Measurements from ENCODE around the gene MALRD1.

The MALRD1 gene

DNA sequence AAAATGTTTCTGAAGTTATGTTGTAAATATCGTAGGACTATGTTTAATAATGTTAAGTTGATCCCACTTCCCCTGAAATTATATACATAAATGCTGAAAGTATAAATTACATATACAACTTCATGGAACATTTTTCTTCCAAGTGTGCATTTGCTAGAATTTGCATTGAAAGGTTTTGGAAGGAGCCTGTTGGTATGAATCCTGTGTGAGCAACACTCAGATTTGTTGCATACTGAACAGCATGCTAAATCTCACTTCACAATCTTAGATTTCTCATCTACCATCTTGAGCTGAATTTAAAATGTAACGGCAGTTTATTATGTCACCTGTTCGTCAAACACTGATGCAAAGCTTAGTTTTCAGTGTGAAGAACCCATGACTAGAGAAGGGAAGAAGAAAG, 172.6 kb downstream of the MALRD1 start:
- no peak for DNase-seq (ENCODE audit: low read depth in 2 of 2)

DNA sequence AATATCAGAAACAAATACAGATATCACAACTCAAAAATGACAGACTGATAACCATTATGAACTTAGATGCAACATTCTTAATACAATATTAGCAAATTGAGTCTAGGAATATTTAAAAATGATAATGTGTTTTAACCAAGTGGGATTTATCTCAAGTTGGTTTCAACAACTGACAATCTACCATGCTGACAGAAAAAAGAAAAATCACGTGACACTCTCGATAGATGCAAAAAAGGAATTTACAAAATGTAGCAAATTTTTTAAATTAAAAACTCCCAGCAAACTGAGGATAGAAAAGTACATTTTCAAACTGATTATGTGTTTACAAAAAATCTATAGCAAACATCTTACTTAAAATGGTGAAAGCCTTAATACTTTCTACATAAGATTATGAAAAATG, 177.4 kb downstream of the MALRD1 start:
- no peak for DNase-seq (ENCODE audit: low read depth in 2 of 2)

DNA sequence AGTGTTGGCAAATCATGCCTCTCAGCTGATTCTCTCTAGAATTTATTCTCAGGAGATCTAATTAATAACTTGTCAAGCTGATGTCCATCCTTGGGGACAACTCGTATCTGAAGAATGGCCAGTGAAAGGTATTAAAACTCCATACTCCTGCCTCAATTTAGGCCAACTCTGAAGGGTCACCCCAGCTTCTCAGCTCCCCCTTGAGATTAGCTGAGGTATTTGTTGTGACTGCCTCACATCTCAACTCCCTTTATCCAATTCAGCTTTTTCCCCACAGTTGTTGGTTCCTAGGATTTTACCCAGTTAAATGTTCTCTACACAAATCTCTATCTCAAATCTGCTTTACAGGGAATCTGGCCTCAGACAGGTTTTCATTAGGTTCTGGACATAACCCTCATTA, 182.4 kb downstream of the MALRD1 start:
- DNase-seq (ENCODE audit: low read depth in 2 of 2), result no peak

DNA sequence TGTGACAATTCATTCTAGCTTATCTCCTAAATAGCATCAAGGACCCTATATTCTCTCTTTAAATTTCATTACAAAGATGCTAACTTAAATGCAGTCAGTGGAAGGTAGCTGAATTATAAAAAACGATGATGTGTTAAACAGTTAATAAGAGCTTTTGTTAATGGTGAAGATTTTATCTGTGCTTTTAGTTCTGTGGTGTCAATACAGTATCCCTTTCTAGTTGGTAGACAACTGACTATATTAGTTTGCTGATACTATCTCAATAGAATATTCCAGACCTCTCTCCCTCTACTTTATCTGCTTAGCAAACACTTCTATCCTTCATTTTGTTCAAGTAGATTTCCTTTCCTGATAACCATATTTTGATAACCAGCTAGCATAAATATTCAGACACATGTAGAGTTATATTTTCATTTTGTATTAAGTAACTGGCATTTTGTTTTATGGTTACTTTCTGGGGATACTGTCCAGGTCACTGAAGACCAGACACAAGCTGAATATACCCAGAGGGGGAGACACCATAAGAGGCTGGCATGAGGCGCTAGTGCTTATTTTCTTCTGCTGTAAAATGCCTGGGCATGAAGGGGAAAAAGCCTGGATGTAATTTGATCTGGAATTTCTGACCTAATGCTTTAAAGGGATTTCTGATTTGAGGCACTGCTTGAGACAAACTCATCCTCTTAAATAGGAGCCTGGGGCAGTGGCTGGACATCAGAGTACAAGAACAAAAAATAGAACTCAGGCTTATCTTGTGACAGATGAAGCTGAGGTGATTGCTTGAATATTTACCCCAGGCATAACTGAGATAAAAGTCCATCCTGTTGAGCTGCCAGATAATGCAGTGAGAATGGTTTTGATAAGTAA, 197.5 kb downstream of the MALRD1 start:
- DNase-seq (ENCODE audit: low read depth in 2 of 2), result no peak

DNA sequence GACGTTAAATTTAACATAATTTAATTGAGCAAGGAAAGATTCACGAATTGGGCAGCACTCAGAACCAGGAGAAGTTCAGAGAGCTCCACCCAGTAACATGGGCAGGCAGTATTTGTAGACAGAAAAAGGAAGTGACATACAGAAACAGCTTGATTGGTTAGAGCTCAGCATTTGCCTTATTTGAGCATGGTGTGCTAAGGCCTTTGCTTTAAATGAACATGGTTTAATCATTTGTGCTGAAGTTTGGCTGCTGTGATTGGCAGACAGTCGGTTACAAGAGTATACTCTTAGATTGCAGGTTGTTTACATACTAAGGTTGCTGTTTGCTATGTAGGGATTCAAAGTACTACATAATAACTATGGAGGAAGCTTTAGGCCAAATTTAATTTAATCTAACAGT, 199.2 kb downstream of the MALRD1 start:
- DNase-seq (ENCODE audit: low read depth in 2 of 2), result no peak

DNA sequence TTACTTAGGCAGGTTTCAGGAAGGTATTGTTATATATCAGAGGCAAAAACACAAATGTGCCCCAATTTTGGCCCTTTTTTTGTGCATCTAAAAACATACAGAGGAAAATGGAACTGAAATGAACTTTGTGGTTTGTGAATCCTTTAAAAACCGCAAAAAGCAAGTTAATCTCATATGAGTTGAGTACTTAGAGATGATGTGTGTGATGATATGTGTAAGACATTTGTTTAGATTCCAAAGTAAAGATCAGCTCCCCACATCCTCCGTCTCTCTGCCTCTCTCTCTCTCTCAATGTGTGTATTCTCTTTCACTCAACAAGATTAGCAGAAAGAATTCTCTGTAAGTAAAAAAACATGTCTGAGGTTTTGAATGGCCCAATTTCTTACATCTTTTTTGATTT, 201.9 kb downstream of the MALRD1 start:
- no peak for DNase-seq (ENCODE audit: low read depth in 2 of 2)

DNA sequence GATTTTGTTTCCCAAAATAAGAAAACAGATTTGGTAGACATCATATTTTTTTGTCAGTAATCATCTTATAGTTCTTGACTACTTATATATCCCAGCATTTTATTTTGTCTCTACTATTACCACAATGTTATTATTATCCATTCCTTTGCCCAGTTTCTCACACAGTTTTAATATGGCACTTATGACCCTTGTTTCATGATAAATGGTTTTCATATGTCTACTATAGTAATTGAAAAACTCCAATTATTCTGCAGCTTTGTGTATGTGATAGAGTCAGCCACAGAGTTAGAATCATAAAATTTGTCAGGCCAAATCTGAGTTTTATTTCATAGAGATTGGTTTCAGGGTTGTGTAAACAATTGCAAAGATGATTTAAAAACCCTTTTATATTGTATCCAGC, 203.9 kb downstream of the MALRD1 start:
- DNase-seq (ENCODE audit: low read depth in 2 of 2), result no peak

DNA sequence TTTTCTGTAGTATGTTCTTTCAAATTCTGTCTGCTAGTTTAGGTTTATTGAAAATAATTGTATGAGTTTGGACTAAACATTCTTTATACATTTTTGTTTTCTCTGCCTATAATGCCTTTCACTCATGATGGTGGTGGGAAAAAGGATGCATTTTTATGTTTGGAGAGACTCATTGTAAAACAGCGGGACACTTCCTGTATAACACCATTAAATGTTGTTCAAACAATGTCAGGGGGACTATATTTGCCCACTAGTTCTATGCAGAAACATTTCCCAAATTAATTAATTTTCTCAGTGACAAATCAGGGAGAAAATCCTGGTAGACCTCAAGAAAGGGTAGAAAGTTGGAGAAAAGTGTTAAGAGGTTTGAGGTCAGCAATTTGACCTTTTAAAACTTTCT, 207.7 kb downstream of the MALRD1 start:
- DNase-seq (ENCODE audit: low read depth in 2 of 2), result no peak

DNA sequence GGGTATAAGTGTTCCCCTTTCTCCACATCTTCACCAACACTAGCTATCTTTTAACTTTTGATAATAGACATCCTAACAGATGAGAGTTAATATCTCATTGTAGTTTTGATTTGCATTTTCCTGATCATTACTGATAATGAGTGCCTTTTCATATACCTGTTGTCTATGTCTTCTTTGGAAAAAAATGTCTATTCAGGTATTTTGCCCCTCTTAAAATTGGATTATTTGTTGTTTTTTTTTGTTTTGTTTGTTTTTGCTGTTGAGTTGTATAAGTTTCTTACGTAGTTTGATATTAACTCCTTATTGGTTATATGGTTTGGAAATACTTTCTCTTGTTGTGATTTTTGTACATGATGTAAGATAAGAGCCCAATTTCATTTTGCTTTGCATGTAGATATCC, 214.7 kb downstream of the MALRD1 start:
- DNase-seq (ENCODE audit: low read depth in 2 of 2), result no peak

DNA sequence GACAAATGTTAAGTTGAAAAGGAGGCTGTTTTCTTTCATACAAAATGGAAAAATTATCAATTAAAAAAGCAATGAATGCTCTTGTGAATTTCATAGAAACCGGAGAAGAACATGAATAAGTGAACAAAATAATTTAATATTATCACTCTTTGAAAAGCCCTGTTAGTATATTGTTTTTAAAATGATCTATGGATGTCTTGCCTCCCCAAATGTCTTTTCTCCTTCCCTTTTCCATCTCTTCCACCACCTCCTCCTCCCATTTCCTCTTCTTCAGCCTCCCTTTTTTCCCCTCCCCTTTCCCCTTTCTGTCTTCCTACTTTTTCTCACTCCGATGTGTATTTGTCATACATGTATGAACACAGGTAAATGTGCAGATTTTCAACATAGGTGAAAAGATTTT, 234.7 kb downstream of the MALRD1 start:
- no peak for DNase-seq (ENCODE audit: low read depth in 2 of 2)

DNA sequence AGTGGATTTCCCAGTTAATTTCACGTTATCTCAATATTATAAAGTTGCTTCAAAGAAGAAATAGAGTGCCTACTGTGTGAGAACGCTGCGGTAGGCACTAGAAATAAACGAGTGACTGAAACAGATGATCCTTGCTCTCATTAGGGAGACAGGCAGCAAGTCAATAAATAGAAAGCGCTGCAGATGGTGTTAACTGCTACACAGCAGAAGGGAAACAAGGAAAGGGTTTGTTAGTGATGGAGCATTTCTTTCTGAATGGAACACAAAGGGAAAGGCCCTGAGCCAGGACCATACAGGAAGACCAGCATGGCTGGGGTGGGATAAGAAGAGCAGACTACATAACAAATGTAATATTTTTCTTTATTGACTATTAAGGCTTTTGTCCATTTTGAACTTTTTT, 235.2 kb downstream of the MALRD1 start:
- no peak for DNase-seq (ENCODE audit: low read depth in 2 of 2)

DNA sequence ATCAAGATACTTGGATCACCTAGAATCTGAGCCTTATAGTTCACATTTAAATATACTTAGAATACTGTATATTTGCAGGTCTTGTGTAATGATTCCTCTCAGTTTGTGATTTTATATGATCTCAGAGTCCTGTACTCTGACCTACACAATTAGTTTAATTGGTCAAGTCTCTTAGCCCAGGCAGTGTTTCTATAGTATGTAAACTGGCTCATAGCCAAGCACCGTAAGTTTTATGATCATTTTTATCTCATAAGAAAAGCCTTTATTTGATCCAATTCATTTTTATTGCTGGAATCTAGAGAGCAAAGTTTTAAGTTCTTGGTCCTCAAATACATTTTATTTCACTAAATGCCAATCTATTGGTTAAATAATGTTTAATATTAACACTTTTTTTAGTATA, 242.2 kb downstream of the MALRD1 start:
- DNase-seq (ENCODE audit: low read depth in 2 of 2), result no peak

DNA sequence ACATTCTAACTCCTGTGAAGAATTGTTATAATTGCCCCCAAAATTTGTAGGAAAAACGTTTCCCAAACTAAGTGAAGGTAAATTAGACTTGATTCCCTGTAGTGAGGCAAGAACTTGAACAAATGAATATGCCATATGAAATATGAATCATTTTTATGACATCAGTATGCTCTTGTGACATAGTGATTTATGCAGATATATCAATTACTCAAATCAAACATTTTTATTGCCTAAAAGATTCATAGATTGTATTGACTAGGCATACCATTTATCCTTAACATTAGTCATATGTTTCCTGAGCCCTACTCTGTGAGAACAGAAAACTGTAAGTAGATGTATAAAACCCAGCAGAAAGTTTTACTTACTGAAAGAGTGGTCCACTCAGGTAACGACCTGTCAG, 245.6 kb downstream of the MALRD1 start:
- DNase-seq (ENCODE audit: low read depth in 2 of 2), result no peak

DNA sequence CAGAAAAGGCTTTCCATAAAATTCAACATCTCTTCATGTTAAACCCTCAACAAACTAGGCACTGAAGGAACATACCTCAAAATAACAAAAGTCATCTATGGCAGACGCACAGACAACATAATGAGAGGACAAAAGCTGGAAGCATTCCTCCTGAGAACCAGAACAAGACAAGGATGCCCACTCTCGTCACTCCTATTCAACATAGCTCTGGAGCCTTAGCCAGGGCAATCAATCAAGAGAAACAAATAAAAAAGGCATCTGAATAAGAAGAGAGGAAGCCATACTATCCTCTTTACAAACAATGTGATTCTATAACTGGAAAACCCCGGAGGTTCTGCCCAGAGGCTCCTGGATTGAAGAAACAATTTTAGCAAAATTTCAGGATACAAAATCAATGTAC, 251.0 kb downstream of the MALRD1 start:
- no peak for DNase-seq (ENCODE audit: low read depth in 2 of 2)

DNA sequence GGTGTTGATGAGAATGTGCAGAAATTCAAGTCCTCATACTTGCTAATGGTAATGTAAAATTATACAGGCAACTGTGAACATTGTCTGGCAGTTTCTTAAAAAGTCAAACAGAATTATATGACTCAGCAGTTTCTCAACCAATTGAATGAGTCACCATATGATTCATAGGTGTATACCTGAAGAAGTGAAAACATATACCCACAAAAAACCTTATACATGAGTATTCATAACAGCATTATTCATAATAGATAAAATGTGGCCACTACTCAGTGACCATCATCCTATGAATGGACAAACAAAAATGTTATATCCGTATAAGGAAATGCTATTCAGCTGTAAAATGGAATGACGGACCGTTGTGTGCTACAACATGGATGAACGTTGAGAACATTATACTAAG, 253.5 kb downstream of the MALRD1 start:
- DNase-seq (ENCODE audit: low read depth in 2 of 2), result no peak

DNA sequence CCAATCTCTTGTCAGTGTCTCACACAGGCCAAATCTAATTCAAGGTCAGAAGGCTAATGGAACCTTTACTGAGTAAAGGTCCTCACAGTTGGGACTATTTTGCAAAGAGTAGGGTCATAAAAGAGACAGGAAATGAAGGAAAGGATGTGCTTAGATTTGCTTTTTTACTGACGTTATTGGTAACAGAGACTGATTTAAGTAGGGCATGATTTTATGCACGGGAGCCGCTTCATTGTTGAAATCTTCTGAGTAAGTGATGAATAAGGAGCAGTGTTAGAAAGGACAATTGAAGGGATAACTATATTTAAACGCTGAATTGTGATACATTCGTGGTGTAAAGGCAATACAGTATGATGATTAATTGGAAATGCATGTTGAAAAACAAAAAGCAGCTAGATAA, 261.5 kb downstream of the MALRD1 start:
- DNase-seq (ENCODE audit: low read depth in 2 of 2), result no peak

DNA sequence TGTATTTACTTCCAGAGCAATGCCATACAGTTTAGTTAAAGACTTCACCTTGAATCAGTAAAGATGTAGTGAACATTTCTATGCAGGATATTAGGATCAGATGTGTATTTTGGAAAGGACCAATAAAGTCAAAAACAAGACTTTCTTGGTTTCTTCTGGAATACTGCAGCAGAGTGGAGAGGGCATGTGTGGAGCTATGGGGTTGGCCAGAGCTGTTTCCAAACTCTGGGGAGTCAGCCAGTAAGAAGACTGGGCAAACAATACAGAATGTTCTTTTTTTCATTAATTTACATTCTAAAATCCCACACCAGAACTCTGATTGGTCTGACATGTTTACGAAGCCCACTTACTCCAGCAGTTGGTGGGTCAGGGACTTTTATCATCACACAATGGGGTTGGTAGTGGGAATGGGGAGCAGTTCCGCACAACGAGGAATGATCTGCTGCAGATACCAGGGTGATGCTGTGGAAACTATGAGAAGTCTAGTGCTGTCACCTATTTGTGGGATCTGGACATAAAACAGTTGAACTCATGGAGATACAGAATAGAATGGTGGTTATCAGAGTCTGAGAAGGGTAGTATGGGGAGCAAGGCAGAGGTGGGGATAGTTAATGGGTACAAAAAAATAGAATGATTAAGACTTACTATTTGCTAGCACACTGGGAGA, 267.7 kb downstream of the MALRD1 start:
- no peak for DNase-seq (ENCODE audit: low read depth in 2 of 2)

DNA sequence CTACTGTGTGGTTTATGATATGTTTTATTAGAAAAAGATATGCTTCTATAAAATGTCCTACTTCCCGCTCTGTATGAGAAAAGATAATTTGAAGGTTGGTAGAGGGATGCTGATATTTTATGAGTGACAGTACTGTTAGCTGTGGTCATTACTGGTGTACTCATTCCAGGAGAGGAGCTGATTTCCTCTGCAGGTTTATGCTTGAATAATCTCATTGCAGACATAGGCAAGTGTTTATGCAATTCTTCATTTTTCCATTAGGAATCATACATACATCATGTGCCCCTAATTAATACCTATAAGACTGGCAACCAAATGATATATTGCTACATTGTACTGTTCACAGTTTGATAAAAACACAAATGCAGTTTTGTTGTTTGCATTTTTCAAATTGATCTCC, 269.4 kb downstream of the MALRD1 start:
- no peak for DNase-seq (ENCODE audit: low read depth in 2 of 2)

DNA sequence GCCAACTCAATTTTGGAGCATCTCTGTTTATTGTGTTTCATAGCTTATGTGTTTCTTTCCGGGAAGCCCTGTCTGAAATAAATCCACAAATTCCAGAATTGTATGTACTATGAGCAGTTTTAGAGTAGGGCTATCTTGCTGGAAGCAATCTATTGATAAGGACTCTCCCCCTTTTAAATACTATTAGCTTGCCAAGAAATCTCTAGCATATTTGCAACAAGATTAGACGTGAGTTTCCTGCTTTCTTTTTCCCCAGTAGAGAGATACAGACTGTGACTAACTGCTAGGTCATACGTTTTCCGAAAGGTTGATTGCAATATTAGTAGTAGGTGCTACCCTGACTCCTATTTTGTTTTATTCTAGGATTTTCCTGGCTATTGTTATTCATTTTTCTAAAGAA, 277.0 kb downstream of the MALRD1 start:
- no peak for DNase-seq (ENCODE audit: low read depth in 2 of 2)

DNA sequence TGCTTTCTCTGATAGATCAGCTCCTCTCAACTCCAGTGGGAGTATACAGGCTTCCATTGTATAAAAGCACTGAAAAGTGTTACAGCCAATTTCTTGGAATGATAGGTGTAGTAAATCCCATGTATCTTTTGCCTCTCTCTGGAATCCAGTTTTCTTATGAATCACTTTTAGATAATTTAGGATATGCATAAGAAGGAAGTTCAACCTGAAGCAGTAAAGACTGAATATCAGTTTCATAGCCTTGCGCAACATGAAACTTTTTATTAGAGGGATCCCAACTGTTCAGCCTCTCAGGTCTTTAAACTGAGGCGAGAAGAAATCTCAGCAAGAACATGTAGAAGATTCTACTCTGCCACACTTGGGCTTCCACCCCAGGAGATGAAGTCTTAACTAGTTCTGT, 280.0 kb downstream of the MALRD1 start:
- no peak for DNase-seq (ENCODE audit: low read depth in 2 of 2)

DNA sequence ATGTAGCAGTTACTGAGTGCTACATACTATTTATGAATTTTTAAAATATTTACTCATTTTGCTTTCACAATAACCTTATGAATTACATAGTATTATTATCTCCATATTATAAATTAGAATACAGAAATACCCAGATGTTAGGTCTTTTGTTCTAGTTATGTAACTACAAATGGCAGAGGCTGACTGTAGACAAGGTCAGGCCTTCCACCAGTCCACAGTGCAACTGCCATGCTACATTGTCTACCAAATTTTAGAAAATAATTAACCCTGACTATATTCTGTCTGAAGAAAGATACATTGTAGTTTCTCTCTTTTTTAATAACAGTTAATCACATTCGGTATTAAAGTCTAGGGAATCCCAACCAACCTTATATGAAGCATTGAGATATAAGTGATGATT, 280.9 kb downstream of the MALRD1 start:
- DNase-seq (ENCODE audit: low read depth in 2 of 2), result no peak

DNA sequence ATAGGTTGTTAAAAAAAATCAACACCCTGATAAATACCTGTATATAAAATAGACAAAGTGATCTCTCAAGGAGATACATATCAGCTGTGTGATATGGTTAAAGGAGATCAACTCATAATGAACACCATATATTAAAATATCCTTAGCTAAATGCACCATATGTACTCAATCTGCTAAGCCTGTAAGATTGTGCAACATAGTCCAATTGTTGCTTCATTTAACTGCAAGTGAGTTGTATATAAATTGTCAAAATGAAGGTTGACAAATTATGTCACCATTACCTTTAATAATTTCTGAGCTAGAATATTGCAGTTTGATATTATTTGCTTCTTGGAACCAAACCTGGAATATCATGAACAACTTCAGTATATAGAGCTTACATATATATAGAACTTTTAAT, 283.7 kb downstream of the MALRD1 start:
- no peak for DNase-seq (ENCODE audit: low read depth in 2 of 2)

DNA sequence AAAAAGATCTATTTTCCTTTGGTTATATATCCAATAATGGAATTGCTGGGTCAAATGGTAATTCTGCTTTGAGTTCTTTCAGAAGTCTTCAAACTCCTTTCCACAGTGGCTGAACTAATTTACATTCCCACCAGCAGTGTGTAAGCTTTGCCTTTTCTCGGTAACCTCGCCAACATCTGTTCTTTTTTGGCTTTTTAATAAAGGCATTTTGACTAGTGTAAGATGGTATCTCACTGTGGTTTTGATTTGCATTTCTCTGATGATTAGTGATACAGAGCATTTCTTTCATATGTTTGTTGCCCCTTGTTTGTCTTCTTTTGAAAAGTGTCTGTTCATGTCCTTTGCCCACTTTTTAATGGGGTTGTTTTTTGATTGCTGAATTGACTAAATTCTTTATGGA, 285.0 kb downstream of the MALRD1 start:
- no peak for DNase-seq (ENCODE audit: low read depth in 2 of 2)

DNA sequence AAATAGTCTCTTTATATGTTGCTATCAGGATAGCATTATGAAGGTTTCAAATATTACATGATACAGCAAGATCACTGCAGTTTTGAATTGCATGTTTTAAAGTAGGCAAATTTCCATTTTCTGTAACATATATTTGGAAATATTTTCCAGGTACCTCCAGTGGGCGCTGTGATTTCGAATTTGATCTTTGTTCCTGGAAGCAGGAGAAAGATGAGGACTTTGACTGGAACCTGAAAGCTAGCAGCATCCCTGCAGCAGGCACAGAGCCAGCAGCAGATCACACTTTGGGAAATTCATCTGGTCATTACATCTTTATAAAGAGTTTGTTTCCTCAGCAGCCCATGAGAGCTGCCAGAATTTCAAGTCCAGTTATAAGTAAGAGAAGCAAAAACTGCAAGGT, 299.0 kb downstream of the MALRD1 start:
- DNase-seq (ENCODE audit: low read depth in 2 of 2), result no peak
